ENCODE results near the gene MEIS1.

Gene MEIS1

GRCh38 chr2:66429693-66430504 lies 5.0 kb upstream of the MEIS1 start:
- Histone ChIP-seq H3K4me2 (ENCODE audit: low read length) (no peak overlapping the region), H3K27ac (ENCODE audit: low read depth, low read length) (no peak overlapping the region), H3K4me3 (ENCODE audit: low read length) (no peak overlapping the region), H3F3A (ENCODE audit: control insufficient read depth, insufficient read depth) (no peaks in the 10 kb centered on the region), H3K9me3 (ENCODE audit: control insufficient read depth, insufficient read depth, low read length) (no peaks in the 10 kb centered on the region), H3K36me3 (ENCODE audit: control insufficient read depth, low read length) (no peaks in the 10 kb centered on the region), H3K4me1 (ENCODE audit: control insufficient read depth, low read length) (peaks cover 9% of the 10 kb centered on the region), H3K79me2 (ENCODE audit: control insufficient read depth, low read length) (no peaks in the 10 kb centered on the region), H3K27me3 (ENCODE audit: control insufficient read depth, low read length) (peaks cover 20% of the 10 kb centered on the region), H4K20me1 (ENCODE audit: control insufficient read depth, insufficient read depth, low read depth, low read length) (no peaks in the 10 kb centered on the region), H3K9me2 (replicated peaks; ENCODE audit: control insufficient read depth, low read length) (no peaks in the 10 kb centered on the region)
- TF ChIP-seq CTCF (IDR thresholded peaks at IDR 0.05; ENCODE audit: low read depth, low read length, poor library complexity, severe bottlenecking) (no peak), EZH2phosphoT487 (IDR thresholded peaks at IDR 0.05; ENCODE audit: borderline replicate concordance, low read length) (no peak)

DNA sequence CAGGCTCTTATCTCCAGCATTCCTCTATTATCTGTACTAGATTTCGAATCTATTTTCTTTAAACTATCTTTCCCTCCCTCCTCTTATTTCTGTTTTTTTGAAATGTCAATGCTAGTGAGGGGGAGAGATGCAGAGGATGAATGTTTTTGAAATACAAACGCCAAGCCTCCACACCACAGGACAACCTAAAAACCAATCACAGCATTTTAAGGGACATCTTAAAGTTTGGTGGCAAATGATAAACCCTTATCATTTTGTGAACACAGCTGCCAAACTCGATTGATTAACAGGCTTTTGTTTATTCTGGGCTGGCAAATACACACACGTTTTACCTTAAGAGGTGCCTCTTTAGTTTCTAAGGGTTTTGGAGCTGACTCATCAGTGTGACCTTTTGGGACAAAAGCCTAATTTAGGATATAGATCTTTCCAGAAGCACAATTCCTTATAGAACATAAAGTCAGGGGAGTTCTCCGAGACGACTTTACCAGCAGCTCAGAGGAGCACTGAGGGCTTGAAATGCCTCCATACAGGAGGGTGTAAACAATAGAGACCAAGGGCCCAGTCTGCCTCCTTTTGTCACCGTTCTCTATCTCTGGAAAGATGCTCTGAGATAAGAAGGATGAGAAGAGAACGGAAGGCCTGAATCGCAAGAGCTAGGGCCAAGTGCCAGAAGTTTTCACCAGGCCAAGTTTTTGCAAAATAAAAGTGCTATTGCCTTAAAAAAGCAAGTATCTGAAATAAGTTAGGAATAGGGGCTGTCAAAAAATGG lies 4.2 kb upstream of the MEIS1 start:
- H3K4me1 ChIP-seq (ENCODE audit: control insufficient read depth, low read length): peaks cover 9% of the 10 kb centered on the region
- TF ChIP-seq CTCF (IDR thresholded peaks at IDR 0.05; ENCODE audit: low read depth, low read length, poor library complexity, severe bottlenecking) (no peak), EZH2phosphoT487 (IDR thresholded peaks at IDR 0.05; ENCODE audit: borderline replicate concordance, low read length) (no peak)
- H3K36me3 ChIP-seq (ENCODE audit: control insufficient read depth, low read length): no peaks in the 10 kb centered on the region
- H3K4me3 ChIP-seq (ENCODE audit: low read length): no peak overlapping the region
- no peaks in the 10 kb centered on the region for H3K9me2 ChIP-seq (replicated peaks; ENCODE audit: control insufficient read depth, low read length)
- no peaks in the 10 kb centered on the region for H3F3A ChIP-seq (ENCODE audit: control insufficient read depth, insufficient read depth)
- H3K27me3 ChIP-seq (ENCODE audit: control insufficient read depth, low read length): peaks cover 20% of the 10 kb centered on the region
- no peak overlapping the region for H3K4me2 ChIP-seq (ENCODE audit: low read length)
- no peaks in the 10 kb centered on the region for H4K20me1 ChIP-seq (ENCODE audit: control insufficient read depth, insufficient read depth, low read depth, low read length)
- no peaks in the 10 kb centered on the region for H3K79me2 ChIP-seq (ENCODE audit: control insufficient read depth, low read length)
- no peaks in the 10 kb centered on the region for H3K9me3 ChIP-seq (ENCODE audit: control insufficient read depth, insufficient read depth, low read length)
- H3K27ac ChIP-seq (ENCODE audit: low read depth, low read length): no peak overlapping the region

DNA sequence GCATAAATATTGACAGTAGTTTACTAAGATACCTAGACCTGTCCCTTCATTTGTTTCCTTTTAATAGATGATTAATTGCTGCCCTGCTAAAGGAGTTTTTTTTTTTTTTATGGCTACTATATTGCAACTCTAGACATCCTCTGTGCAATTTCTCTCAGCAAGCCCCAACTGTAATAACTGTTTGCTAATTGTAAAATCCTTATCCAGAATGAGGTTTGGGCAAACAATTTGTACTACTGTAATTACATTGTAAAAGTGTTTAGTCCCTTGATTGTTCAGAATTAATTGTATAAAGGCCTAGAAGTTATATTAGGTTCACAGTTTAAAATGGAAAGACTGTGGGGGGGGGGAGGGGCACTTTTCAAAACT lies 3.7 kb upstream of the MEIS1 start:
- Histone ChIP-seq H4K20me1 (ENCODE audit: control insufficient read depth, insufficient read depth, low read depth, low read length) (no peaks in the 10 kb centered on the region), H3K79me2 (ENCODE audit: control insufficient read depth, low read length) (no peaks in the 10 kb centered on the region), H3K4me1 (ENCODE audit: control insufficient read depth, low read length) (peaks cover 9% of the 10 kb centered on the region), H3K4me3 (ENCODE audit: low read length) (no peak overlapping the region), H3K4me2 (ENCODE audit: low read length) (no peak overlapping the region), H3K9me3 (ENCODE audit: control insufficient read depth, insufficient read depth, low read length) (no peaks in the 10 kb centered on the region), H3K27me3 (ENCODE audit: control insufficient read depth, low read length) (peaks cover 20% of the 10 kb centered on the region), H3F3A (ENCODE audit: control insufficient read depth, insufficient read depth) (no peaks in the 10 kb centered on the region), H3K36me3 (ENCODE audit: control insufficient read depth, low read length) (no peaks in the 10 kb centered on the region), H3K9me2 (replicated peaks; ENCODE audit: control insufficient read depth, low read length) (no peaks in the 10 kb centered on the region), H3K27ac (ENCODE audit: low read depth, low read length) (no peak overlapping the region)
- TF ChIP-seq EZH2phosphoT487 (IDR thresholded peaks at IDR 0.05; ENCODE audit: borderline replicate concordance, low read length): no peak
- TF ChIP-seq CTCF (IDR thresholded peaks at IDR 0.05; ENCODE audit: low read depth, low read length, poor library complexity, severe bottlenecking): no peak
